SJCRH30 (cell line): ENCODE data around the gene CRPPA. TPM values are rescaled to one million over a fixed set of nuclear protein-coding genes. Genes with fewer than 3 reads are reported as not detected.
"Not testable (repeated sequence)": the region's sequence is repeated elsewhere in the genome, so short reads cannot be mapped to it uniquely, and the experiment has no call there.

Experiments
- DNase-seq, 2 experiments: peaks; one replicate each; pipeline ENCODE4 v3.0.0-alpha.2; 2015 to 2020
- H3K27ac ChIP-seq: fragments of 250-450 bp; sonication (Bioruptor Pico); 2 replicates; pipeline ENCODE4 v1.5.1; 2020; ENCODE audit warnings: mild to moderate bottlenecking, moderate library complexity
- H3K27me3 ChIP-seq: fragments of 250-450 bp; sonication (Bioruptor Pico); 2 replicates; pipeline ENCODE4 v1.5.1; 2020; ENCODE audit warnings: mild to moderate bottlenecking, moderate library complexity
- H3K36me3 ChIP-seq: fragments of 250-450 bp; sonication (Bioruptor Pico); 2 replicates; pipeline ENCODE4 v1.5.1; 2020; ENCODE audit warnings: mild to moderate bottlenecking, moderate library complexity
- H3K4me1 ChIP-seq: fragments of 250-450 bp; sonication (Bioruptor Pico); 2 replicates; pipeline ENCODE4 v1.5.1; 2020; ENCODE audit warnings: mild to moderate bottlenecking, moderate library complexity
- H3K4me3 ChIP-seq: fragments of 250-450 bp; sonication (Bioruptor Pico); 2 replicates; pipeline ENCODE4 v1.5.1; 2020; ENCODE audit warnings: mild to moderate bottlenecking, moderate library complexity
- H3K9me3 ChIP-seq: fragments of 250-450 bp; sonication (Bioruptor Pico); replicated peaks from 2 replicates; pipeline ENCODE4 v1.5.1; 2020; ENCODE audit warnings: mild to moderate bottlenecking, moderate library complexity
- total RNA-seq: library from RNA; depleted of rRNA; stranded (reverse); fragments of >200 nt; shearing (Covaris generic); gene quantifications from 2 replicates; pipeline ENCODE4 v1.2.3, GENCODE V29; 2014; rRNA removed

The CRPPA gene
- total RNA-seq: 8.8 and 9.3 TPM in 2 replicates

- DNase-seq: peak; percentile 82
- no peaks in the 10 kb centered on the region for H3K9me3 ChIP-seq
- peak within 1 kb of the TSS; percentile 73 for H3K4me3 ChIP-seq
- no peaks in the 10 kb centered on the region for H3K36me3 ChIP-seq
- no peaks in the 10 kb centered on the region for H3K27me3 ChIP-seq
- H3K27ac ChIP-seq: peak within 1 kb of the TSS; percentile 94
- peaks cover 33% of the 10 kb centered on the region for H3K4me1 ChIP-seq
Observed at GRCh38 chr7:16421333-16422102, at the start of gene CRPPA. TSS of gene CRPPA (minus strand) at chr7:16421538. CDS start at chr7:16421322, 216 bp downstream.

DNA sequence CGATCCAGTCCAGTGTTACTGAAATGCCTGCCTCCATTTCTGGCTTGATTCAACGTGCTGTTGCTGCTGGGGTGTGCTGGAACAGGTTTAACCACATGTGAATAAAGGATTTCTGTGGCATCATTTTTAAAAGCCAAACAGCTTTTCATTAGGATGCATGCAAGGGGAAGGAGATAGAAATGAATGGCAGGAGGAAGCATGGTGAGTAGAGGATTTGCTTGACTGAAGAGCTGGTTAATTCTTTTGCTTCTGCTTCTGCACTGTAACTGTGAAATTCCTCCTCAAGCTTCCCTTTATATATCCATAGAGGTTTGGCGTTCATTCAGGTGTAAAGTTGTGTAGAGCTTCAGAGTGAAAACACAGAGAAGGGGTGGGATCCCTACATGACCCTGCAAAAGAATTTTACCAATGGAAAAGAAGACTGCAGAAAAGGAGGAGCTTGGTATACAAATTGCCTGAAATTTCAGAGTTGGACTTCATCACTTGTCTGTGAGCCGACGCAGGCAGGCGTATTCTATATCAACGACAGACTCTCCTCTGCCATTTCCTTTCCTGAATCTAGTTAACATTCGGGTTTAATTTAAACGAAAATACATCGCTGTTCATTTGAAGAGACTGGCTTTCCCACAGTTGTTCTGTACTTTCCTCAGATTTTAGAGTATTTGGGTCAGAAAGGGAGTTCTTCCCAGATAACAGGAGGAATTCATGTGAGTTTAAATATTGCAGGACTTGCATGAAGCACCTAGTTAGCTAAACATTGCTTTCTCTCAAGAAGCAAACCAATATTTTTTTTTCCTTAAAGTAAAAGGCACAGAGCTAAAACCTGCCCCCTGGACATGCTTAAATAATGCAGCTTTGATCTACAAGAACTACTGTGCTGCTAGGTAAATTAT lies 44.4 kb upstream of the CRPPA start, which contains the start of gene SOSTDC1:
TSS of gene SOSTDC1 (minus strand) at position 270 of the 893 bp plus-strand sequence. CDS start at position 200, 70 bp downstream.
- Histone ChIP-seq H3K4me1 (peaks cover 11% of the 10 kb centered on the region; the same call in 1 of the 2 replicates), H3K9me3 (no peaks in the 10 kb centered on the region), H3K27me3 (no peaks in the 10 kb centered on the region), H3K4me3 (peak within 1 kb of the TSS; percentile 58), H3K27ac (peak within 1 kb of the TSS; percentile 48), H3K36me3 (no peaks in the 10 kb centered on the region)
- peak; percentile 54 to 81 for DNase-seq

- Histone ChIP-seq H3K36me3 (no peaks in the 10 kb centered on the region), H3K4me1 (peaks cover 11% of the 10 kb centered on the region; the same call in 1 of the 2 replicates), H3K27ac (no peak overlapping the region), H3K27me3 (no peaks in the 10 kb centered on the region), H3K4me3 (peak overlapping the region; percentile 58), H3K9me3 (no peaks in the 10 kb centered on the region)
- no peak for DNase-seq
Observed at GRCh38 chr7:16463949-16464715, 42.8 kb upstream of the CRPPA start.

DNA sequence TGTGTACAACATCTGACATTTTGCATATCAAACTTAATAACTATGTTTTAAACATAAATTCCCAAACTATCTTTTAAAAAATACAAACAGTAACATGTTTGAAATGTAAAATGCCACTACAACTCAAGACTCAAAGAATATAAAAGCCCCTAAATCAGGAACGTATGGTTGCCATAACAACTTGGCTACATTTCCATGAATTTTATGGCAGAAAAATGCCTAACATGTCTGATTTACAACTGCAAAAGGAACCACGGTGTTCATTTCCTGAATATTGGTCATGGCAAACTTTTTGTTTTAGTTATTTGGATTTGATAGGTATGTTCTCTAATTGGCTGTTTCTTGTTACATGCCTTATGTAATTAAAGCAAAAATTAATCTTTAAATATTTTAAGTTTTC lies 42.2 kb upstream of the CRPPA start:
- DNase-seq: no peak
- H3K36me3 ChIP-seq: no peaks in the 10 kb centered on the region
- H3K4me3 ChIP-seq: peak overlapping the region; percentile 58; the same call in 1 of the 2 replicates

DNA sequence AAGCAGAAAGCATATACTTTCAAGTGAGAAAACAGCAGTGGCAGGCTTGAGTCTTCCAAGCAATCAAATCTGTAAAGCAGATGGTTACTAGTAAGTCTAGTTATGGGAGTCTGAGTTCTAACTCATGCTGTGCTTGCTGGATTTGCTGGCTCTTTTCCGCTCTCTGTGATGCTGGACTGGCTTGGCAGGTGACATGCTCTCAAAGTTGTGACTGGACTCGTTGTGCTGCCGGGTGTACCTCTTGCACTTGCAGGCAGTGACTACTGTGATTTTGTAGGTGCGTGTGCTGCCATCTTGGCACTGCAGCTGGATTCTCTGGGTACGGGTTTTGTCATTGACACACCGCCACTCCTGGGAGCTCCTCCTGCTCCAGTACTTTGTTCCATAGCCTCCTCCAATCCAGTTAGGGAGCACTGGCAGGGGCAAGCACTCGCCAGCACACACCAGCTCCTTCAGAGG lies 41.1 kb upstream of the CRPPA start:
- Histone ChIP-seq H3K36me3 (no peaks in the 10 kb centered on the region), H3K9me3 (0 out of 2 replicates have a peak, but pooled peaks cover 3% of the 10 kb centered on the region), H3K4me3 (no peak overlapping the region), H3K4me1 (peaks cover 11% of the 10 kb centered on the region; the same call in 1 of the 2 replicates), H3K27me3 (no peaks in the 10 kb centered on the region), H3K27ac (no peak overlapping the region)
- no peak for DNase-seq

More for the DNA sequence above, 42.2 kb upstream of the CRPPA start:
- Histone ChIP-seq H3K27ac (no peak overlapping the region), H3K4me1 (peaks cover 11% of the 10 kb centered on the region; the same call in 1 of the 2 replicates), H3K9me3 (no peaks in the 10 kb centered on the region), H3K27me3 (no peaks in the 10 kb centered on the region)

- Histone ChIP-seq H3K27ac (no peak overlapping the region), H3K9me3 (0 out of 2 replicates have a peak, but pooled peaks cover 8% of the 10 kb centered on the region), H3K36me3 (no peaks in the 10 kb centered on the region), H3K4me3 (no peak overlapping the region), H3K4me1 (peaks cover 4% of the 10 kb centered on the region; the same call in 1 of the 2 replicates), H3K27me3 (no peaks in the 10 kb centered on the region)
- DNase-seq: no peak
Observed at GRCh38 chr7:16460789-16461493, 39.6 kb upstream of the CRPPA start.

GRCh38 chr7:16456303-16456702 lies 35.0 kb upstream of the CRPPA start:
- H3K4me1 ChIP-seq, H3K9me3 ChIP-seq, DNase-seq, H3K4me3 ChIP-seq, H3K36me3 ChIP-seq, H3K27ac ChIP-seq, H3K27me3 ChIP-seq: not testable (repeated sequence)

DNA sequence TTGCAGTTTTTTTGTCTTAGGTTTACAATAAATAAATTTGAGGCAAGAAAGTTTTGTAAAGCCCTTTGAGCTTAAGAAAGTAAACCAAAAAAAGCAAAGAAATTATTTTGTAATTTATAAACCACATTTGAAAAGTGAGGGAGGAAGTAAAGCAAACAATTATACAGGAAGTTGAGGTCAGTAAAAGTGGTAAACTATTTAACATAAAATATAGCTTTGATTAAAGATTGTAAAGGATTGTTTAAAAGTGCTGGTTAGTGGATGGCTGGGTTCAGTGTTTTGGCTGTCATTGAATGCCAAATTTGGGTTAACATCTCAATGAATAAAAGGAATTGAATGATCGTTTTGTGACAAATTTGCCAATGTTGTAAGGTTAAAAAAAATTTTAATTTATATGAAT lies 34.3 kb upstream of the CRPPA start:
- Histone ChIP-seq H3K27ac (no peak overlapping the region), H3K4me3 (no peak overlapping the region), H3K27me3 (no peaks in the 10 kb centered on the region), H3K4me1 (peaks cover 3% of the 10 kb centered on the region; the same call in 1 of the 2 replicates), H3K9me3 (0 out of 2 replicates have a peak, but pooled peaks cover 8% of the 10 kb centered on the region), H3K36me3 (no peaks in the 10 kb centered on the region)
- DNase-seq: no peak

DNA sequence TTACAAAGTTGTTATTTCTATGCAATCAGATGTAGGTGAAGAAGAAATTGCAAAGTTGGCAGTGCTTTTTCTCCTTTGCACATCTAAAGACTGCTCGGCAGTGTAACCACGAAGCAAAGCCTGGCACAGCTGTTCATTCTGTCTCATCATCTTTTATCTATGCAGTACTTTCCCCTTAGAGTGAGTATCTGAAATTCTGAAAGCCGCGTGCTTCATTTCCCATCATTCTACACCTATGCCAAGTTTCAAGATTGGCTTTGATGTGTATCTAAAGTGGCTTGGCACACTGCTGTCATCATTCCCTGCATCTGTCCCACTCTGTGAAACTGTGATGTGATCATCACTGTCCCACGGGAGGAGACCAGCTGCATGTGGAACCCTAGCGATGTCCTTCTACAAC lies 29.0 kb upstream of the CRPPA start:
- peak; percentile 66 to 74 for DNase-seq
- Histone ChIP-seq H3K27ac (no peak overlapping the region), H3K27me3 (no peaks in the 10 kb centered on the region), H3K4me3 (no peak overlapping the region), H3K36me3 (no peaks in the 10 kb centered on the region), H3K9me3 (no peaks in the 10 kb centered on the region), H3K4me1 (peaks cover 11% of the 10 kb centered on the region)

GRCh38 chr7:16447876-16448275 lies 26.5 kb upstream of the CRPPA start:
- Histone ChIP-seq H3K9me3 (no peaks in the 10 kb centered on the region), H3K36me3 (no peaks in the 10 kb centered on the region), H3K4me1 (peaks cover 11% of the 10 kb centered on the region), H3K27ac (no peak overlapping the region), H3K4me3 (no peak overlapping the region), H3K27me3 (no peaks in the 10 kb centered on the region)
- no peak for DNase-seq

DNA sequence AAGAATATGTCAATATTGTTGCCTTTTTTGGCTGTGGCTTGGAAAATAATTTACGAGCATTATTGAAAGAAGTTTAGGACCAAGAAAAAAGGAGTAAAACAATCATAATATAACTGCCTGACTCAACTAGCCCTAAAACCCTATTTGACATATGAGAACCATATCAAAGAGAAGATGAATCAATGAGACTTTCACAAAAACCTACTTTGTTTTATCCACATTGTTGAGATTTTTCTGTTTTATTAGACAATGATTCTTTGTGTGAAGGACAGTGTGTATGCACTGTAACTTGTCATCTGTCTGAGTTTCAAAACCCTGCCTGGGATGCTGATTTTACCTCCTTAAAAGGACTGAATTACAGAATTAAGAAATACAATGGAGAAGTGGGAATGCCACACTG lies 25.2 kb upstream of the CRPPA start:
- Histone ChIP-seq H3K4me1 (peaks cover 11% of the 10 kb centered on the region), H3K36me3 (no peaks in the 10 kb centered on the region), H3K9me3 (no peaks in the 10 kb centered on the region), H3K27ac (no peak overlapping the region), H3K4me3 (no peak overlapping the region), H3K27me3 (no peaks in the 10 kb centered on the region)
- DNase-seq: no peak

GRCh38 chr7:16443871-16444270 lies 22.5 kb upstream of the CRPPA start:
- not testable (repeated sequence) for H3K9me3 ChIP-seq, H3K4me3 ChIP-seq, H3K27me3 ChIP-seq, H3K4me1 ChIP-seq, H3K36me3 ChIP-seq, H3K27ac ChIP-seq, DNase-seq

GRCh38 chr7:16438988-16439387 lies 17.6 kb upstream of the CRPPA start:
- Histone ChIP-seq H3K9me3 (no peaks in the 10 kb centered on the region), H3K4me3 (no peak overlapping the region), H3K36me3 (no peaks in the 10 kb centered on the region), H3K4me1 (no peaks in the 10 kb centered on the region), H3K27me3 (no peaks in the 10 kb centered on the region), H3K27ac (no peak overlapping the region)
- no peak for DNase-seq

DNA sequence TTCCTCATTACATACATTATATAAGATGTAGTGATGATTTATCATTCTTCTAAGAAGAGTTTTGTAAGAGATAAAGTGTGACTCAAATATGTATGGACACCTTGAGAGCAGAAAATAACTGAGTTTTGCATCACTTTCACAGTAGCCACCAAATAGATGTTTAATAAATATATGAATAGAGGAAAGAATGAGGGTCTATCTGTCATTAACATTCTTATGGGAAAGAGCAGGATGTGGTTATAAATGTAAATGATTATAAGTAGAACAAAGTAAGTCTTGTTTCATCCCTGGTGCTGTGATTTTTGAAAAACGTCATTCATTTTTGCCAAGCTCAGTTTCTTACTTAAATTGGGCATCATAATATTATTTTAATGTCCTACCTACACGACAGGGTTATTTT lies 15.0 kb upstream of the CRPPA start:
- no peaks in the 10 kb centered on the region for H3K36me3 ChIP-seq
- DNase-seq: no peak

More for the DNA sequence above, 15.0 kb upstream of the CRPPA start:
- no peak overlapping the region for H3K4me3 ChIP-seq
- H3K27me3 ChIP-seq: no peaks in the 10 kb centered on the region
- no peaks in the 10 kb centered on the region for H3K9me3 ChIP-seq
- no peaks in the 10 kb centered on the region for H3K4me1 ChIP-seq
- H3K27ac ChIP-seq: no peak overlapping the region
